IMR-90 (cell line): ENCODE measurements around the gene ORC5. TPM values are rescaled to one million over a fixed set of nuclear protein-coding genes. Genes with fewer than 3 reads are reported as not detected.

ENCODE experiments used
- ATAC-seq: fragments of 200-7000 bp; cut with Tn5 transposase; 2 replicates; pipeline ENCODE4 v1.9.1; 2020; ENCODE audit warnings: low read depth, mild to moderate bottlenecking, moderate library complexity
- BruUV-seq: library from RNA; stranded (reverse); fragments of 400-500 nt; replicated peaks from 2 replicates; lab custom pipeline; 2021; lab: Mats Ljungman, UMichigan
- CTCF ChIA-PET: fragments of 300-600 bp; formaldehyde crosslinking; extraction: SDS; loops from one replicate; lab custom pipeline; 2021; ENCODE audit warnings: antibody characterized with exemption; lab: Yijun Ruan, JAX
- POLR2A ChIA-PET: fragments of 300-600 bp; sonication (Branson Sonifier 250); formaldehyde crosslinking; loops from one replicate; lab custom pipeline; 2022; ENCODE audit warnings: antibody characterized with exemption; ENCODE audit not compliant: unreplicated experiment; lab: Charles Lee
- DNase-seq: peaks from one replicate; pipeline ENCODE4 v3.0.0; 2013
- H2AFZ ChIP-seq: replicated peaks from 2 replicates; pipeline ENCODE3; 2013; ENCODE audit warnings: low read length, mild to moderate bottlenecking; ENCODE audit not compliant: poor library complexity
- H2AK5ac ChIP-seq: 2 replicates; pipeline ENCODE4 v1.6.1; 2013; ENCODE audit warnings: low read depth, low read length, inconsistent platforms
- H2AK9ac ChIP-seq: replicated peaks from 2 replicates; pipeline ENCODE3; 2013; ENCODE audit warnings: mild to moderate bottlenecking, low read depth, low read length, moderate library complexity; ENCODE audit not compliant: poor library complexity
- H2BK120ac ChIP-seq: 2 replicates; pipeline ENCODE4 v1.6.1; 2013; ENCODE audit warnings: low read depth, low read length, inconsistent platforms
- H2BK15ac ChIP-seq: 3 replicates; pipeline ENCODE4 v1.6.1; 2013; ENCODE audit warnings: low read depth, low read length, inconsistent platforms
- H2BK20ac ChIP-seq: 2 replicates; pipeline ENCODE4 v1.6.1; 2013; ENCODE audit warnings: low read depth, mild to moderate bottlenecking, inconsistent platforms, low read length, moderate library complexity
- H2BK5ac ChIP-seq: 2 replicates; pipeline ENCODE4 v1.6.1; 2013; ENCODE audit warnings: mild to moderate bottlenecking, low read depth, low read length, inconsistent platforms; ENCODE audit not compliant: poor library complexity, severe bottlenecking
- H3K14ac ChIP-seq: replicated peaks from 2 replicates; pipeline ENCODE4 v1.6.1; 2013; ENCODE audit warnings: low read depth, low read length, inconsistent platforms
- H3K18ac ChIP-seq: 2 replicates; pipeline ENCODE4 v1.6.1; 2013; ENCODE audit warnings: low read depth, low read length, control low read depth
- H3K23ac ChIP-seq: 2 replicates; pipeline ENCODE4 v1.6.1; 2013; ENCODE audit warnings: low read depth, low read length, inconsistent platforms
- H3K27ac ChIP-seq: 2 replicates; pipeline ENCODE4 v1.5.1; 2013; ENCODE audit warnings: mild to moderate bottlenecking, control low read depth, low read length; ENCODE audit not compliant: insufficient read depth
- H3K27me3 ChIP-seq: 2 replicates; pipeline ENCODE4 v1.6.1; 2013; ENCODE audit warnings: low read length; ENCODE audit not compliant: control insufficient read depth, insufficient read depth
- H3K36me3 ChIP-seq: 2 replicates; pipeline ENCODE4 v1.6.1; 2013; ENCODE audit warnings: low read length, mixed read lengths; ENCODE audit not compliant: control insufficient read depth, insufficient read depth
- H3K4ac ChIP-seq: 2 replicates; pipeline ENCODE4 v1.6.1; 2013; ENCODE audit warnings: low read depth, low read length, inconsistent platforms
- H3K4me1 ChIP-seq: 2 replicates; pipeline ENCODE4 v1.6.1; 2013; ENCODE audit warnings: low read length, mixed read lengths; ENCODE audit not compliant: control insufficient read depth, insufficient read depth
- H3K4me2 ChIP-seq: 2 replicates; pipeline ENCODE4 v1.6.1; 2013; ENCODE audit warnings: low read depth, mild to moderate bottlenecking, control low read depth, low read length, moderate library complexity
- H3K4me3 ChIP-seq: 2 replicates; pipeline ENCODE4 v1.5.1; 2013; ENCODE audit warnings: low read depth, mild to moderate bottlenecking, control low read depth, low read length, moderate library complexity; ENCODE audit not compliant: insufficient read depth
- H3K56ac ChIP-seq: 2 replicates; pipeline ENCODE4 v1.6.1; 2013; ENCODE audit warnings: low read length, inconsistent platforms; ENCODE audit not compliant: insufficient read depth; ENCODE audit errors: extremely low read depth
- H3K79me1 ChIP-seq, 2 experiments: 2 replicates each; pipeline ENCODE4 v1.6.1; 2013; ENCODE audit warnings: low read length in 2 of 2, inconsistent platforms in 1 of 2, low read depth in 1 of 2
- H3K9ac ChIP-seq: 2 replicates; pipeline ENCODE4 v1.6.1; 2013; ENCODE audit warnings: low read depth, low read length, control low read depth
- H3K9me1 ChIP-seq: 2 replicates; pipeline ENCODE4 v1.6.1; 2013; ENCODE audit warnings: low read length, inconsistent platforms; ENCODE audit not compliant: insufficient read depth
- H3K9me3 ChIP-seq: 2 replicates; pipeline ENCODE4 v1.6.1; 2013; ENCODE audit warnings: low read length; ENCODE audit not compliant: control insufficient read depth, insufficient read depth
- H4K20me1 ChIP-seq: 2 replicates; pipeline ENCODE4 v1.6.1; 2013; ENCODE audit warnings: low read length, inconsistent platforms; ENCODE audit not compliant: insufficient read depth
- H4K5ac ChIP-seq: 2 replicates; pipeline ENCODE4 v1.6.1; 2013; ENCODE audit warnings: mild to moderate bottlenecking, low read depth, low read length, control low read depth
- H4K8ac ChIP-seq, 2 experiments: 2 replicates each; pipeline ENCODE4 v1.6.1; 2013; ENCODE audit warnings: low read depth in 2 of 2, low read length in 2 of 2, control low read depth in 1 of 2, inconsistent platforms in 1 of 2
- H4K91ac ChIP-seq: 2 replicates; pipeline ENCODE4 v1.6.1; 2013; ENCODE audit warnings: low read depth, low read length, inconsistent platforms; ENCODE audit not compliant: insufficient read depth
- BHLHE40 ChIP-seq: fragments of 150-350 bp; IDR thresholded peaks from 2 replicates; pipeline ENCODE4 v1.6.1; 2016; ENCODE audit warnings: mild to moderate bottlenecking, low read depth, low read length
- CHD1 ChIP-seq: IDR thresholded peaks from 2 replicates; pipeline ENCODE4 v1.6.1; 2012; ENCODE audit warnings: low read depth, low read length, improper control_type of control experiment
- CTCF ChIP-seq: conservative IDR thresholded peaks from 2 replicates; pipeline ENCODE4 v1.5.1; 2012; ENCODE audit warnings: mild to moderate bottlenecking, low read depth, low read length, improper control_type of control experiment
- ELK1 ChIP-seq: fragments of 150-350 bp; IDR thresholded peaks from 2 replicates; pipeline ENCODE4 v1.6.1; 2016; ENCODE audit warnings: low read depth, mild to moderate bottlenecking, low read length, moderate library complexity, borderline replicate concordance
- FOS ChIP-seq: fragments of 150-350 bp; IDR thresholded peaks from 2 replicates; pipeline ENCODE4 v1.6.1; 2016; ENCODE audit warnings: low read depth, low read length
- MAFK ChIP-seq: IDR thresholded peaks from 2 replicates; pipeline ENCODE4 v1.6.1; 2012; ENCODE audit warnings: low read depth, low read length, improper control_type of control experiment
- MAZ ChIP-seq: IDR thresholded peaks from 2 replicates; pipeline ENCODE4 v1.6.1; 2012; ENCODE audit warnings: low read depth, mild to moderate bottlenecking, low read length, improper control_type of control experiment, moderate library complexity, borderline replicate concordance
- NFE2L2 ChIP-seq: fragments of 150-350 bp; IDR thresholded peaks from 2 replicates; pipeline ENCODE4 v1.6.1; 2016; ENCODE audit warnings: low read depth, mild to moderate bottlenecking, low read length
- POLR2A ChIP-seq: IDR thresholded peaks from 2 replicates; pipeline ENCODE4 v1.6.1; 2012; ENCODE audit warnings: mild to moderate bottlenecking, low read depth, low read length
- RAD21 ChIP-seq: IDR thresholded peaks from 2 replicates; pipeline ENCODE4 v1.6.1; 2012; ENCODE audit warnings: low read length, improper control_type of control experiment
- SMC3 ChIP-seq: fragments of 150-350 bp; IDR thresholded peaks from 2 replicates; pipeline ENCODE4 v1.6.1; 2016; ENCODE audit warnings: low read depth, mild to moderate bottlenecking, antibody characterized with exemption, low read length, moderate library complexity
- WGBS, 2 experiments: methylation state at CpG; one replicate each; pipeline versions ENCODE4 v1.1.5 to v1.1.7; 2013; ENCODE audit warnings: missing lambda C conversion rate in 2 of 2; ENCODE audit not compliant: insufficient read length in 1 of 2; ENCODE audit errors: extremely low coverage in 2 of 2; 5-methylcytosine and 5-hydroxymethylcytosine counted together
- dilution Hi-C: fragments of 300-500 bp; cut with HindIII; formaldehyde crosslinking; loops from one replicate; pipeline ENCODE4 v1.14.3; 2018; ENCODE audit warnings: low sequenced_read_pairs; ENCODE audit not compliant: unreplicated experiment
- in situ Hi-C: fragments of 300-500 bp; cut with MboI; formaldehyde crosslinking; loops from 3 replicates; pipeline ENCODE4 v1.14.3; 2019; ENCODE audit warnings: low sequenced_read_pairs, inconsistent platforms, mixed read lengths
- intact Hi-C: fragments of 100-400 bp; cut with micrococcal nuclease; formaldehyde crosslinking; loops from 2 replicates; pipeline ENCODE4 v1.10.0; 2022
- polyA plus RNA-seq, 3 experiments: library from polyadenylated mRNA; depleted of rRNA; stranded (reverse); fragments of >200 nt; gene quantifications; 2 replicates each; pipeline ENCODE4 v1.2.3, GENCODE V29; 2012; ENCODE audit warnings: low replicate concordance in 1 of 3
- total RNA-seq: library from RNA; depleted of rRNA; stranded (reverse); fragments of >200 nt; gene quantifications from 2 replicates; pipeline ENCODE4 v1.2.3, GENCODE V29; 2012
- TF ChIP-seq, protein P1 (sequence below): fragments of 150-350 bp; IDR thresholded peaks from 2 replicates; pipeline ENCODE4 v1.6.1; 2017; ENCODE audit warnings: mild to moderate bottlenecking, antibody characterized with exemption, low read length, low read depth

ORC5 gene
- total and polyA plus RNA-seq, 2 of the 4 experiments (the other 2 are of a cell fraction) = 7.9 to 18.8 TPM

GRCh38 chr7:104096683-104097082 lies 111.1 kb downstream of the ORC5 start:
- Histone ChIP-seq H2BK5ac (no peak overlapping the region), H3K4ac (no peak overlapping the region), H2BK20ac (no peak overlapping the region), H3K27ac (no peak overlapping the region), H3K18ac (no peak overlapping the region), H3K4me2 (no peak overlapping the region), H2AK5ac (no peak overlapping the region), H3K23ac (no peak overlapping the region), H2AK9ac (no peak overlapping the region), H4K91ac (no peak overlapping the region), H2BK15ac (no peak overlapping the region), H3K4me3 (no peak overlapping the region), H3K9ac (no peak overlapping the region), H3K9me1 (no peaks in the 10 kb centered on the region), H2AFZ (no peak overlapping the region), H3K4me1 (no peaks in the 10 kb centered on the region), H4K8ac (no peak overlapping the region), H3K36me3 (no peaks in the 10 kb centered on the region), H3K56ac (no peak overlapping the region), H3K14ac (no peak overlapping the region), H4K20me1 (no peaks in the 10 kb centered on the region), H3K9me3 (no peaks in the 10 kb centered on the region), H3K79me1 (no peaks in the 10 kb centered on the region), H3K27me3 (peaks cover 3% of the 10 kb centered on the region; the same call in 1 of the 2 replicates), H2BK120ac (no peak overlapping the region), H4K5ac (no peak overlapping the region)
- ATAC-seq (peak; percentile 66), DNase-seq (peak; percentile 18)
- CTCF ChIA-PET = interaction anchor here (0.7 to 1.9 kb wide), 3 partner anchors 10 to 523 kb away, joined by 3 to 4 read pairs (median 4); no protein-coding TSS in a partner anchor
- intact Hi-C loops = loop anchor here (2.0 kb wide), 1 partner anchor 524 kb away; no protein-coding TSS in a partner anchor
- no peak for TF ChIP-seq FOS
- peak; percentile 35; the same call in 1 of the 2 replicates for TF ChIP-seq SMC3
- peak; percentile 33 for TF ChIP-seq CTCF
- no peak for TF ChIP-seq POLR2A
- TF ChIP-seq, protein P1, sequence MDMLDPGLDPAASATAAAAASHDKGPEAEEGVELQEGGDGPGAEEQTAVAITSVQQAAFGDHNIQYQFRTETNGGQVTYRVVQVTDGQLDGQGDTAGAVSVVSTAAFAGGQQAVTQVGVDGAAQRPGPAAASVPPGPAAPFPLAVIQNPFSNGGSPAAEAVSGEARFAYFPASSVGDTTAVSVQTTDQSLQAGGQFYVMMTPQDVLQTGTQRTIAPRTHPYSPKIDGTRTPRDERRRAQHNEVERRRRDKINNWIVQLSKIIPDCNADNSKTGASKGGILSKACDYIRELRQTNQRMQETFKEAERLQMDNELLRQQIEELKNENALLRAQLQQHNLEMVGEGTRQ = no peak
- no peak for TF ChIP-seq BHLHE40
- no peak for TF ChIP-seq MAZ
- no peak for TF ChIP-seq CHD1
- TF ChIP-seq RAD21 = peak; percentile 27; the same call in 1 of the 2 replicates
- TF ChIP-seq MAFK = no peak
- TF ChIP-seq NFE2L2 = no peak
- TF ChIP-seq ELK1 = no peak
- no CpG with 5 or more reads among the region's 6 CpGs for WGBS, 2 experiments
- POLR2A ChIA-PET = no interaction called here
- no TSS peak for BruUV-seq
- in situ Hi-C loops = no loop called here
- dilution Hi-C loops = no loop called here
